HG03565 (cell line): Measurements from ENCODE around the gene KDM4C.
"Not testable (repeated sequence)": the region's sequence is repeated elsewhere in the genome, so short reads cannot be mapped to it uniquely, and the experiment has no call there.

ENCODE experiments used
- ATAC-seq: cut with Tn5 transposase; IDR thresholded peaks from one replicate; pipeline ENCODE4 v1.9.1; 2021; ENCODE audit warnings: mild to moderate bottlenecking, moderate library complexity; ENCODE audit not compliant: unreplicated experiment

KDM4C gene

DNA sequence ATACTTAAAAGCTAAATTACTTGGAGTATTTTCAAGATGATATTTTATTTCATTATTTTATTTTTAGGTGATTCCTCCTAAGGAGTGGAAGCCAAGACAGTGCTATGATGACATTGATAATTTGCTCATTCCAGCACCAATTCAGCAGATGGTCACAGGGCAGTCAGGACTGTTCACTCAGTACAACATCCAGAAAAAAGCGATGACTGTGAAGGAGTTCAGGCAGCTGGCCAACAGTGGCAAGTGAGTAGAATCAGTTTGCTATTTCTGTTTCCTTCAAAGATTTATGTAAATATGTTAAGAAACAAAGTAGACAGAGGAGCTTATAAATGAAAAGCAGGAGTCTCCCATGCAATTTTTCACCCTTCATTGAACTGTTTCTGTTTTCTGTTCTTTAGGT lies 47.8 kb downstream of the KDM4C start:
- no peak for ATAC-seq

- not testable (repeated sequence) for ATAC-seq
These were observed 48.5 kb downstream of the KDM4C start for GRCh38 chr9:6806318-6806717.

DNA sequence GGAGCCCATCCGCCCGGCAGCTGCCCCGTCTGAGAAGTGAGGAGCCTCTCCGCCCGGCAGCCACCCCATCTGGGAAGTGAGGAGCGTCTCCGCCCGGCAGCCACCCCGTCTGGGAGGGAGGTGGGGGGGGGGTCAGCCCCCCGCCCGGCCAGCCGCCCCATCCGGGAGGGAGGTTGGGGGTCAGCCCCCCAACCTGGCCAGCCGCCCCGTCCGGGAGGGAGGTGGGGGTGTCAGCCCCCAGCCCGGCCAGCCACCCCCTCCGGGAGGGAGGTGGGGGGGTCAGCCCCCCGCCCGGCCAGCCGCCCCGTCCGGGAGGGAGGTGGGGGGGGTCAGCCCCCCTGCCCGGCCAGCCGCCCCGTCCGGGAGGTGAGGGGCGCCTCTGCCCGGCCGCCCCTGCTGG lies 49.9 kb downstream of the KDM4C start:
- ATAC-seq = not testable (repeated sequence)

DNA sequence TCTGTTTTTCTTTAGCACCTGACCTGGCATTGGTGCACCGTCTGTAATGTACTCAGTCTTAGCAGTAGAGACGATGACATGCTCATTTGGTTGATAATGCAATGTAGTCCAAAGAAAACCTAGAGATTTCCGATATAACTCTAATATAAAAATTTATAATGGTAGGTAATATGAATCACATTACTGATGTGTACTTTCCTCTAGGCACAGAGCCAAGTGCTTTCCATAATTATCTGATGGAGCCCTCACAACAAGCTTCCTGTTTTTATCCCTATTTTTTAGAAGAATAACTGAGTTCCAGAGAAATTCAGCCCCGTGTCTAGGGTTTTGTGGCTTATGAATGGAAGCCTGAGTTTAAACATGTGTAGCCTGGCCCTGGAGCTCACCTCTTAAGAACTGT lies 53.7 kb downstream of the KDM4C start:
- ATAC-seq = no peak

DNA sequence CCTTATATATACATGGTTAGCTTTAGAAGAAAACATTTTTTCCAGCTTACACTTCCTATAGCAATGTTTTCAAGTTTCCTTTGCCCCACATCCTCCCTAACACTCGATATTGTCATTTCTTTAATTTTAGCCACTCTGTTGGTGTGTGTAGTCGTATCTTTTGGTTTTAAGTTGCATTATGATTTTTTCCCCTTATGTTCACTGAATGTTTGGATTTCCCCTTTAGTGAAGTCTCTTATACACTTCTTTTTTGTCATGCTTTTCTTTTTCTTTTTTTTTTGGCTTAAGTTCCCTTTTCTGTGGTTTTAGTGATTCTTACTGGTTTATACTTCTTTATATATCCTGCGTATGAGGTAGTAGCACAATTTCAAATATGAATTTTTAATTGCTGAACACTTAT lies 58.8 kb downstream of the KDM4C start:
- ATAC-seq = no peak

GRCh38 chr9:6818292-6818922 lies 60.6 kb downstream of the KDM4C start:
- no peak for ATAC-seq

DNA sequence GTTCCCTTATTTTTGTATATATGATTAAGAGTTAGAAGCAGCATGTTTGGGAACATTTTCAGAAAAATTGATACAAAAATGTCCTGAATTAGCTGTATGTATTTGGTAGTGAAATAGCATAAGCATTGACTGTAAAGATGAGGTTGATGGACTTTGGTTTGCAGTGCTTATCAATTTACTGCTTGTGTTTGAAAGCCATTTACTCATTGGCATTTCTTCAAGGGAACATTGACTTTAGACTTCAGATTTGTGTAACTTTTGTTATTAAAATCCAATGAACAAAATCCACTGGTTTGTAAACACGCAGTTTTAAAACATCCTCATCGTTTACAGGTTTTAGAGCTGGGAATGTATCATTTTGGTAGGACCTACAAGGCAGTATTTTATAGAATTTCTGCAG lies 61.3 kb downstream of the KDM4C start:
- ATAC-seq = no peak

- no peak for ATAC-seq
These were observed 61.8 kb downstream of the KDM4C start for GRCh38 chr9:6819529-6819928.

DNA sequence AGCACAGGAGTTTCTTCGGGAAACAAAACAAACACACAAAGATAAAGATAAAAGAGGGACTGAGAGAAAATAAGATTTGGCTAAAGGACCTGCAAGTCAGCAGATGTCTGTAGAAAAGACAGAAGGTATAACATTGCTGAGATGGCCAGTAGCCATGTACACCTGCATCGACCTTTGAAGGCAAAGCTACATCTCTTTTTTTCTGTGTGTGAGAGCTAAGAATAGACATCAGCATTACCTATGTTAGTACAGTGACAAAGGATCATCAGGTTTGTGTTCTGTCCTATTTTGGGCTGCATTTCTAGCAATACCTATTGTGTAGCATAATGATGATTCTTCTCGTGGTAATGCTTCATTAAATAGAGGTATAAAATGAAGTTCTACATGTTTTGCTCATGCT lies 64.9 kb downstream of the KDM4C start:
- ATAC-seq = no peak

GRCh38 chr9:6827439-6828145 lies 69.8 kb downstream of the KDM4C start:
- no peak for ATAC-seq

DNA sequence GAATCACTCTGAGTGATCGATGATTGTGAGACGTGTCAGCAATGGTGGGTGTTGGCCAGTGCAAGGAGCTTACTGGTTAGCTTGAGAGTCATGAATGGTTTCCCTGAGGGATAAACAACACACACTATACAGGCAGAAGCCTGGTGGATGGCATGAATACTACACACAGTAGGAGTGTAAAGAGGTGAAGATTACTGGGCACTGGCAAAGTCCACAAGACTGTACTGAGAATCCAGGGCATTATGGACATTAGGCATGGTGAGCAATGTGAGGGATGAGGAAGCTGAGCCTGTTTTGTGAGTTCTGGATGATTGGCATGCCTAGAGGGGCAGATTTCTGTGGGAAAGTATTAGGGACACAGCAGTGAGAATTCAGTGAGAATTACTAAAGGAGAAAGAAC lies 71.3 kb downstream of the KDM4C start:
- ATAC-seq = no peak

- ATAC-seq = no peak
These were observed 71.8 kb downstream of the KDM4C start for GRCh38 chr9:6829536-6829935.

GRCh38 chr9:6833518-6834192 lies 75.9 kb downstream of the KDM4C start:
- no peak for ATAC-seq

GRCh38 chr9:6834306-6834705 lies 76.5 kb downstream of the KDM4C start:
- no peak for ATAC-seq

GRCh38 chr9:6838158-6838557 lies 80.4 kb downstream of the KDM4C start:
- no peak for ATAC-seq

DNA sequence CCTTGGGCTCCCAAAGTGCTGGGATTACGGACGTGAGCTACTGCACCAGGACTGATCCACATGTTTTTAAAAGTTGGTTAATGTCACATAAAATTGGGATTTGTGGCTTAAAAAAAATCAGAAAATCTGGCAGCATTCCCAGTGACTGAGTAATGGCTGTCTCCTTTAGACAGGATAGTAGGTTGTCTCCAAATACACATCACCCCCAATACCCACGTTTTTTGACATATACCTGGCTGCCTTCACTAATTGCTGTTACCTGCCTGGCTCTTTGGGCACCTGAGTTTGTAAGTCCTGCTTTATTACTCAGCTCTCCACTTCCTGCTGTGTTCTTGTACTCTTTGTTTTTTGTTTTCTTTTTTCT lies 84.8 kb downstream of the KDM4C start:
- ATAC-seq = no peak

DNA sequence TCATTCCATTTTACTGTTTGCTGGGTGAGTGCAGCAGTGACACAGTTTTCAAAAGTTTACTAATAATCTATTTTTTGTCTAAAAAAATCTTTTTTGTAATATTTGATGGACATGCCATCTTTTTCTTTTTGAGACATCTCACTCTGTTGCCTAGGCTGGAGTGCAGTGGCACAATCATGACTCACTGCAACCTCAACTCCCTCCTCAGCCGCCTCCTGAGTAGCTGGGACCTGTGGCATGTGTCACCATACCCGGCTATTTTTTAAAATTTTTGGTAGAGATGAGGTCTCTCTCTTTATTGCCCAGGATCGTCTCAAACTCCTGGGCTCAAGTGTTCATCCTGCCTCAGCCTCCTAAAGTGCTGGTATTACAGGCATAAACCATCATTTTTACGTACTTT lies 86.0 kb downstream of the KDM4C start:
- ATAC-seq = no peak

DNA sequence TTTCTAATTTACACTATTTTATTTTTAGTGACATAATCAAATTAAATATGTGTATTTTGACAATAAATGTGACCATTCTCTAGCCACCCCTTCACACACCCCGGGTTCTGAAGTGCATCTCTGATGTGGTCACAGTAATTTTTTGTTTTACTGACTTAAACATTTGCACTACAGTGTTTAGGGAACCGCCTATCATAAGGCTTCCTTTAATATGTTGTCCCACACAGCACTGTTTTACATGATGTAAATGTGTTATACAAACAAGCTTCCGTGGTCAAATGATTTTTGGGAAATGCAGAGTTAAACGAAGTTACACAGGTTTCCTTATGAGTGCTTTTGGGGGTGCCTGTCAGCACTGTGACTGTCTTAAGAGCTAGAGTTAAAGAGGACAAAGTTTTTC lies 86.5 kb downstream of the KDM4C start:
- ATAC-seq = no peak

- ATAC-seq = no peak
These were observed 87.5 kb downstream of the KDM4C start for GRCh38 chr9:6845128-6845826.

GRCh38 chr9:6845880-6846279 lies 88.1 kb downstream of the KDM4C start:
- ATAC-seq = no peak

GRCh38 chr9:6852243-6852963 lies 94.6 kb downstream of the KDM4C start:
- ATAC-seq = no peak
